GM23248 (cell line): ENCODE results near the gene TOMM7.

Experiments
- EZH2 ChIP-seq: fragments of 200-600 bp; sonication (generic); IDR thresholded peaks from 2 replicates; pipeline ENCODE4 v1.6.1; 2018; ENCODE audit warnings: antibody characterized with exemption, mild to moderate bottlenecking; ENCODE audit not compliant: insufficient read depth, poor library complexity, severe bottlenecking
- EZH2phosphoT487 ChIP-seq: fragments of 200-600 bp; sonication (generic); IDR thresholded peaks from 2 replicates; pipeline ENCODE4 v1.6.1; 2018; ENCODE audit warnings: antibody characterized with exemption, moderate library complexity, mild to moderate bottlenecking, low read depth; ENCODE audit not compliant: insufficient read depth

- no peak for TF ChIP-seq EZH2
- TF ChIP-seq EZH2phosphoT487, result no peak
Measured at GRCh38 chr7:22841954-22842353, 19.3 kb upstream of the TOMM7 start.
